Stimulated activated CD4-positive, alpha-beta T cell treated with anti-CD3 and anti-CD28 coated beads, Interleukin-2, amount 100 ng/mL, for 24 hours (primary cell): ENCODE data around the gene SLC9A1.

Source experiments
- DNase-seq, 2 donors: peaks; one replicate each; pipeline ENCODE4 v3.0.0-alpha.2; 2020

Gene SLC9A1

DNA sequence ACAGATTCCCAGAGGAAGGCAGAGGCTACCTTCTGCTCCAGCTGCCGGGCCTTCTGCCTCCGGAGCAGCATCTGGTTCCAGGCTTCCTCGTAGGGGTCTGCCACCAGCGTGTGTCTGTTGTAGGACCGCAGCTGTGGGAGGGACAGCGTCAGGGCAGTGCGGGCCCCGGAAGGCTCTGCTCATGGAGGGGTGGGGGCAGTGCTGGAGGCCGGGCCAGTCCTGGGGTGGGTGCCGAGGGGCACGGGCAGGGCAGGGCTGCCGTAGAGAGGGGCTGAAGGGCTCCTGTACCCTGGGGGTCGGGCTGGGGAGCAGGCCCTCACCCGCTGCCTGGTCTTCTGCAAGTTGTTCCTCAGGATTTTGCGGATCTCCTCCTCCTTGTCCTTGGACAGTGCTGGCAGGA is 53.2 kb downstream of the SLC9A1 start:
- DNase-seq, result no peak

DNA sequence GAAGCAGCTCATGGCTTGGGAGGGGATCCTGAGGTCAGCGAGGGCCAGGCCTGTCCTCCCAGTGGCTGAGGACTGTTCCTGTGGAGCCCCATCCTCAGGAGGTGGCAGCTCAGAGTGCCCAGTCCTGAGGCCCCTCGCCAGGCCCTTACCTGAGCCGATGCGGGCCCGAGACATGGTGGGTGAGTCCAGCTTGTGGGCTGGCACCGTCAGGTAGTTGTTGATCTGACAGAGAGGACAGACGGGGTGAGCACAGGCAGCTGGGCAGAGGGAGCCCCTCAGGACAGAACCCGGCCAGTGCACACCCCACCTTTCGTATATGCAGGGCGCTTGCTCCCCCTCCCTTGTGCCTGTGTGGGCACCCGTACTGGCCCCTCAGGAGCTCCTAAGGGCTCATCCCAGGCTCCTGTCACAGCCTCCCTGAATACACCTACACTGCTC is 53.9 kb downstream of the SLC9A1 start:
- no peak for DNase-seq

DNA sequence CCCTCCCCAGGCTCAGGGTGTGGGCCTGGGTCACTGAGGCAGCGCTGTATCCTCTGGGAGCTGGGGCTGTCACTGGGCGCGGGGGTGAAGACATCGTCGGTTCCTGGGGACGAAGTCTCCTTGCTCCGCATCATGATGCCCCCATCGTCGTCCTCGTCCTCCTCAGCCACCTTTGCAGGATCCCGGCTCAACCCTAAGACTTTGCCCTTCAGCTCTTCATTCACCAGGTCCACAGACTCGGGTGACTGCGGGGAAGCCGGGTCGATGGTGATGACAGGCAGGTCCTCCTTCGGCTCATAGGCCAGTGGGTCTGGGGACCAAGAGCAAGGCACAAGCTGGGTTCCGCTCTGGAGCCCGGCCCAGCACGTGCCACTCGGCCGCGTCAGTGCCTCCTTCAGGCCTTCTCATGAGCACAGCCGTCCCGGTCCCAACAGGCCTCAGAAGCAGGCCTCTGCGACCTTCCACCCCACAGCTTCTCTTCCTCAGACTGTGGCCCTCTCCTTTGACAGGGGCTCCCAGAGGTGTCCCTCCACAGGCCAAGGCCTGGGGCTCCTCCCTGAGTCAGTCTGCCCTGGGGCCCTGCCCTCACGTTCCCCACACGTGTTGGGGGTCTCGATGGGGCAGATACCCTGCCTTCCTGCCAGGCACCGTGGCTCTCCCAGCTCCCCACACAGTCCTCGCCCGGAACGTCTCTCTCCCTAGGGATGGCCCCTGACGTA is 54.4 kb downstream of the SLC9A1 start:
- no peak for DNase-seq

DNA sequence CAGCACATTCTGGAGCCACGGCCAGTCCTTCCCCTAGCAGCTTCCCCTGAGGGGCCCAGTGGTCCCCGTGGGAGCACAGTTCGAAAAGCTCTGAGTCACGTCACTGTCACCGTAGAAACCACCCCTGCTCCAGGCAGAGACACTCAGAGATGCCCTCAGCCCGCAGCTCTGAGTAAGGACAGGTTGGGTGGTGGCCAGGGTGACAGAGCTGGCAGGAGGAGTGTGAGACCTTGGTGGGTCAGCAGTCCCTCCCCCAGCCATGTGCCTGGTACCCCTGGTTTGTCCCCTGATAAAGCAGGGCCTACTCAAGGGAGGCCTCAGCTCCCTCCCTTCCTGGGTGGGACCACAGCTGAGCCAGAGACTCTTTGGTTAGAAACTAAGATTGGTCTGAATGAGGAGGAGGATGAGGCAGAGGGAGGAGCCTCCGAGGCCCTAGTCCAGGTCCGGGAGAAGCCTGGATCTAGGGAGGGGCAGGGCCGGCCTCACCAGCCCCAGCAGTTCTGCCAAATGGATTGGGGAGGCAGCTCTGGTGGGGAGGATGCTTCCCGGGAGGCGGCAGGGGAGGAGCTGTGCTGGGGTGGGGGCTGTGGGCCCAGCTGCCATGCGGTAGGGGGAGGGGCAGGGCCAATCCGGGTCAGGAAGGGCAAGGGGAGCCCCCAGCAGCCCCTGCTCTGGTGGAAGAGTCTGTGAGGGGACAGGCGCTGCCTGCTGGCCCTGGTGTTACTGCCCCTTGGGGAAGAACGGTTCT is 55.2 kb downstream of the SLC9A1 start:
- peak in 1 of 2 donors; percentile 35 for DNase-seq

DNA sequence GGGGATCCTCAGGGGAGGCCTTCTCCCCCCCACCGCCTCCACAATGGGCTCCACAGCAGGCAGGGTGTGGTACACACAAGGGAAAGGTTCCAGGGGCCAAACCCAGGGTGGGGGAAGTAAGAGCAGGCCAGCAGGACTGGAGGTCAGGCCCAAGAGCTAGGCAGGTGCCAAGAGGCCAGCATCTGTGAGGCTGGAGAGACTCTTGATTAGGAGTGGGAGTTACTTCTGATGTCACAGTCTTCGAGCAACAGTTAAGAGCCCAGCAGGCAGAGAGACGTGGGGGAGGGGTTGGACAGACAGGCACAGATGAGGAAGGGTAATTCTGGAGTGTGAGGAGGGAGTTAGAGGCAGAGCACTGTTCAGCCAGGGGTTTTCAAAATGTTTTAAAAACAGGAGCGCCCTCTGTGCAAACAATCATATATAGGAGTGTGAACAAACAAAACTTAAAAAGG is 55.8 kb downstream of the SLC9A1 start:
- DNase-seq, result no peak

DNA sequence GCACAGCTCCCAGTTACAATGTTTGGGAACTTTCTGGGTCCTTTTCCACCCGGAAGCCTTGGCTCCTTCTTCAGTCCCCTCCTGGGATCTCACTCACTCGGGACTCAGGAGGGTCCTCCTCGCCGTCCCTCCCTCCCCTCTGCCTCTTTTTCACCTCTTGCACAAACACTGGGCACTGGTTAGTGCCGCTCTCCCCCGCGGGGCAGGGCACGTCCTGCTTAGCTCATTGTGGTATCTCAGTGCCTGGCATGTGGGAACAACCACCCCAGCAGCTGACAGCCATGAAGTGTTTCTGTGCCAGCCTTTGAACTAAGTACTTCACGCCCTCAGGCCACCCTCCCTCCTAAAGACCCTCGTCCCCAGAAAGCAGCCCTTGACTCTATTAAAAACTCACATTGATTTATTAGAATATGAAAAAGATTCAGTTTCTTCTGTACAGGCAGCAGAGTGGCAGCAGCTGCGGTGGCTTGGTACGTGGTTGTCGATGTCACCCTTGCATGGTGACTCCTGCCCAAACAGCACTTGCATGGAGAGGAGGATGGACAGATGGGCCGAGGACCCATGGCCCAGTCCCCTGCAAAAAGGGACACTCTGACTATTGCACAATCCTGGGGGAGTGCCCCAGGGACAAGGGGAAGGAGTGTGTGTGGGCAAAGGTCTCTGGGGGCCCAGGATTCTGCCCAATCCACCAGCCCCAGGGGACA is 56.3 kb downstream of the SLC9A1 start:
- DNase-seq, result no peak

DNA sequence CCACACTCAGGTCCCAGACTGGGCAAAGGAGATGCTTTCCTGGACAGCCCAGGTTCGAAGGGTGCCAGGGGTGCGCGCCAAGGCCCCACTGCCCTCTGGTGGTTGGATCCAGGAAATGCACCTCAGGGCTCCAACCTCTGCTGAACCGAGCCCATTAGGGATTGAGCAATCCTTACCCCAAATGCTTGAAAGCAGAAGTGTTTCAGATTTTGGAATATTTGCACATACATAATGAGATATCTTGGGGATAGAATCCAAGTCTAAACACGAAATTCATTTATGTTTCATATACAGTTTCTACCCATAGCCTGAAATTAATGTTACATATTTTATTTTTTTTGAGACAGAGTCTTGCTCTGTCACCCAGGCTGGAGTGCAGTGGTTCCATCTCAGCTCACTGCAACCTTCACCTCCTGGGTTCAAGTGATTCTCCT is 57.4 kb downstream of the SLC9A1 start:
- peak; percentile 77 to 78 for DNase-seq

DNA sequence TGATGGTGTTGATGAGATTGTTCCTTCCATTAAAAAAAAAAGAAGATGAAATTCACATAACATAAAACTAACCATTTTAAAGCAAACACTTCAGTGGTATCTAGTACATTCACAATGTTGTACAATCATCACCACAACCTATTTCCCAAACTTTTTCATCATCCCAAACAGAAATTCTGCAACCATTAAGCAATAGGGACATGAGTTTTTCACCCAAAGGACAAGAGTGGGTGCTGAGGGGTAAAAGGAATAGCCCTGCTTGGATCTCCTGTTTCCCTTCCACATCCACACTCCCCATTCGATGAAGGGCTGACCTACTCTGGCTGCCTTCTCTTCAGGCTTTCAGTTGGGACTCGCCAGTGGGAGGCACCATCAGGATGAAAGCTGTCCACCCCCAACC is 59.3 kb downstream of the SLC9A1 start:
- no peak for DNase-seq

DNA sequence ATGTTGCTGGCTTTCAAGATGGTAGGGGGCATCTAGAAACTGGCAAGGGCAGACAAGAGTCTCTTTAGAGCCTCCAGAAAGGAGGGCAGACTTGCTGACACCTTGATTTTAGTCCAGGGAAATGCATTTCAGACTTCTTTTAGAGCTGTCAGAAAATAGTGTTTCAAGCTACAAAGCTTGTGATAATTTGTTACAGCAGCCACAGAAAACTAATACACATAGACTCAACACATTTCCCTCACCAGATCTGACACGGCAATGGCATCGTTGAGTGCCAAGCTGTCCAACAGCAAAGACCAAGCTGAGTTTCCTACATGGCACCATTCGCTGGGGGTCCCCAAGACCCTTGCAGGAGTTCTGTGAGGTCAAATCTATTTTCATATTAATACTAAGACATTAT is 62.0 kb downstream of the SLC9A1 start:
- no peak for DNase-seq

DNA sequence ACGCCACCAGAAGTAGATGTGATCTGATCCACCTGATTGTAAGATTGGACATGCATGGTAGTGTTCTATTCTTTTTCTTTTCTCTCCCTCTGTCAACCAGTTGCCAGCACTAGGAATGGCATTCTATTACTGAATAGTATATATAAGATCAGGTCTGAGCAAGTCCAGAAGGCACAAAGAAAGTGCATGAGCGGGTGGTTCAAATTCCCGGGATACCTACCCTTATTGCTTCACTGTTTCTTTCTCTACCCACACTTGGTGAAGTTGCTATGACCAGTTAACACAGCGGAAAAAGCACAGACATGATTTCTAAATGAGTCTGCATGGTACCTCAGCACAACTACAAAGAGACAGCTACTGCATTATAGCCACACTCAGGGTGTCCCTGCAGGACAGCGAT is 64.0 kb downstream of the SLC9A1 start:
- no peak for DNase-seq

DNA sequence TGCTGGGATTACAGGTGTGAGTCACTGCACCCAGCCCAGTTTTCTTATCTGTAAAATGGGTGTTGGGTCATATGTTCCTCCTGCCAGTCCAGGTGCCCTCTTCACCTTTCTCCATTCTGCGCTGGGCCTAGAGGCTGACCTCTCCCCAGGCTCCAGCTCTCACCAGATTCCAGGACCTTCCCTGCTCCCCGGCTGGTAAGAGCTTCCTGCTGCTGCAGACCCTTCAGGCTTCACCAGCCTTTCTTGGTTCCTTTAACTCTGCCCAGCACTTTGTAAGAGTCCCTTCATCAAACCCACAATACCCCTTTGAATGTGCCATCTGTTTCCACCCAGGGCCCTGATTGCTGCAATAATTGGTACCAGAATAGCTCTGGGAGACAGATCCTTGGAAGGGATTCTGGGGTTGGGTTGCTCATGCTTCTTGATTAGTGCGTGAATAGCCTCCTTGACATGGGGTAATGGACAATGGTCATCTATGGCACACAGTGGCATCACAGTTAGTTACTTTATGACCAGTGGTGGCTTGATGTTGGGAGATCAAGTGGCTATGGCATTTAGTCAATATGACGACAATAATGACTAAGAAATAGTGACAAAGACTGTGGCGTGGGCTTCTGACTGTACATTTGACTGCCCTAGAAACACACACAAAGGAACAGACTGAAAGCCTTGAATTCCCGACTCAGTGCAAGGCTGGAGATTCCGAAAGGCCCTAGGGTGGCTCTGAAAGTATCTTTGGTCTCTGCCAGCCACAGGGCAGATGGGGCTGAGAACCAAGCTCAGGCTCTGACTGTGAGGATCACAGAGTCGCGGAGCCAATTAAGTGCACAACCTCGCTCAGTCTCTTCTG is 67.3 kb downstream of the SLC9A1 start:
- DNase-seq, result no peak

DNA sequence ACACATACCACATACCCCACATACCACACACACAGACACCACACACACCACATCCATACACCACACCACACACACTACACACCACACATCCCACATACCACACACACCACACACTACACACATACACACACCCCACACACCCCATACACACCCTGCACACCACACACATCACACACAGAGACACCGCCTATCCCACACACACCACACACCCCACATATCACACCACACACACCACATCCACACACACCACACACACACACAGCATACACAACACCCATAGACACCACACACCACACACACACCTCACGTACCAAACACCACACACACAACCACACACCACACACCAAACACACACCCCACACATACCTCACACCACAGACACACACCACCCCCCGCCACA is 68.3 kb downstream of the SLC9A1 start:
- no peak for DNase-seq

DNA sequence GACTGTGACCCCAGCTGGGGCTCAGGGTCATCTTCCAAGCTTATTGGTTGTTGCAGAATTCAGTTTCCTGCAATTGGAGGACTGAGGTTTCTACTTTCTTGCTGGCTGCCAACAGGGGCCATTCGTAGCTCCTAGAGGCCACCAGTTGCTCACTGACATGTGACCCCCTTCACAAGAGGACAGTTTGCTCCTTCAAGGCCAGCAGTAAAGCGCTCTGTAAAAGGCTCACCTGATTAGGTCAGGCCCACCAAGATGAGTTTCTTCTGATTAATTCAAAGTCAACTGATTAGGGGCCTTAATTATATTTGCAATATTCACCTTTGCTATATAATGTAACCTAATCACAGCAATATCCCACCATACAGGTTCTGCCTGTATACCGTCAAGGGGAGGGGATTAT is 68.9 kb downstream of the SLC9A1 start:
- no peak for DNase-seq

DNA sequence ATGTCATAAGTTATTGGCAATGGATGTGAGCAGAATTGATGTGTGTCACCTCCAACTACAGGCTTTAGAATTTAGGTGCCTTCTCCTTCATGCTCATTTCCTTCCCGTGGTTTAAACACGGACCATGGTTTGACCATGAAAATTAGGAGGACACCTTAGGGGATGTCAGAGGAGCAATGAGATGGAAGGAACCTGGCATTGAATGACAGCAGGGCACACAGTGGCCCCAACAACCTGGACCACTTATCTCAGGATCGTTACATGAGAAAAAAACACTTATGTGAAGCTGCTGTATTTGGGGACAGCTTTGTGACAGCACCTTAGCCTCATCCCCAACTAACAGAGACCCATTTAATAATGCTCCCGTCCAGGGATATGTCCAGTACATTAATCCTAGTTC is 70.8 kb downstream of the SLC9A1 start:
- no peak for DNase-seq

DNA sequence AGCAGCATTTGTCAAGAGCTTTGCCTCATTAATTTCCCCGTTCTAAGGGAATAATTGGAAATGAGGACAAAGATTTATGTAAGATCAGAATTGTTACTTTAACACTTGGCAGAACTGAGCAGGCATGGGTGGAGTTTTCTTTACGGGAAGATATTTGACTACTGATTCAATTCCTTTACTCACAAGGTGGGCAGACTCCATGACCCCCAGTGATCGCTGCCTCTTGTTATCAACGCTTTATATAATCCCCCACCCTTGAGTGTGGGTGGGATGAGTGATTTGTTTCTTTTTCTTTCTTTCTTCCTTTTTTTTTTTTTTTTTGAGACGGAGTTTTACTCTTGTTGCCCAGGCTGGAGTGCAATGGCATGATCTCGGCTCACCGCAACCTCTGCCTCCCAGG is 77.0 kb downstream of the SLC9A1 start:
- DNase-seq, result no peak

DNA sequence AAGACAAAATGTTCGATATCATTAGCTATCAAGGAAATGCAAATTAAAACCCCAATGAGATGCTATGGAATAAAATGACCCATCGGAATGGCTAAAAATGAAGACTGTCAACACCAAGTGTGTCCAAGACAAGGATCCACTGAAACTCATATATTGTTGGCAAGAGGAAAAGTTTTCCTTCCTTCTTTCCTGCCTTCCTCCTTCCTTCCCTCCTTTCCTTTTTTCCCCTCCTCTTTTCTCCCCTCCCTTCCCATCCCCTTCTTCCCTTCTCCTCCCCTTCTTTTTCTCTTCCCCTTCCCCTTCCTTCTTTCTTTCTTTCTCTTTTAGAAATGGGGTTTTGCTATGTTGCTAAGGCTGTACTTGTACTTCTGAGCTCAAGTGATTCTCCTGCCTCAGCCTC is 78.1 kb downstream of the SLC9A1 start:
- no peak for DNase-seq

DNA sequence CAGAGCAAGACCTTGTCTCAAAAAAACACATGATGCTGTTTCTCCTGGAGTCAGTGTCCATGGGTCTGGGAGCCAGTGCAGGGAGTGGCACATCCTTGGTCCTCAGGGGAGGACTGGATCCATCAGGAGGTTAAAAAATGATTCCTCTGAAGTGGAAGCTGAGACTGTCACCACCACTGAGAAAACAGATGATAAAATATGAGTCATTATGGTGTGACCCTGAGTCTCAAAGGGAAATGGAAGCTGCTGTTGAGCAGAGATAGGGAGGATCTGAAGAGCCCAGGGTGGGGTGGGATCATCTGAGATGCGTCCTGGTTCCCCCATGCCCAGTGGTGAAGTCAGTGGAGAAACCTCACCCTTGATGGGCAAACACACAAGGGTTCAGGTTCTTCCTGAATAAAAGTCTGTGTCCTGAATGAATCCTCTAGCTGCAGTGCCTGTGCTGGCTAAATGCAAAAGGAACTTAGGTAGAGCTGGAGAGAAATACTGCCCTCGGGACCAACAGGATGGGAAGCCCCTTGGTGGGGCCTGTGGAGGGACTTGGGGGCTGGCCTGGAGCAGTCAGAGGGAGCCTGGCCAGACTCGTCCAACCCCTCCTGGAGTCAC is 80.6 kb downstream of the SLC9A1 start:
- no peak for DNase-seq

DNA sequence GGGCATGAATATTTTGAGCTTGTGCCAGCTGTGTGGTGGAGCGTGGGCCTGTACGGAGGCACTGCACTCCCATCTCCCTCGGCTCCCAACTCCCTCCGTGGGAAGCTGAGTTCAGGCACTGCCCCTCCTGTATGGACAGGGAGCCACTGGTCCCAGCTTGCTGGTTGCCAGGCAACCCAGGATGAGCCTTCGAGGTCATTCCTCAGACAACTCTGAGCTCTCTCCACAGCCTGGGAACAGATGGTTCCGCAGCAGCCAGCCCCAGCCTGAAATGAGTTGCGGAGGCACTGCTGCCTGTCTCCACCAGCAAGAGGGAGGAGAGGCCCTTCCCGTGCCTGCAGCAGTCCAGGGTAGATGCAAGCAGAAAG is 83.9 kb downstream of the SLC9A1 start:
- DNase-seq, result no peak

DNA sequence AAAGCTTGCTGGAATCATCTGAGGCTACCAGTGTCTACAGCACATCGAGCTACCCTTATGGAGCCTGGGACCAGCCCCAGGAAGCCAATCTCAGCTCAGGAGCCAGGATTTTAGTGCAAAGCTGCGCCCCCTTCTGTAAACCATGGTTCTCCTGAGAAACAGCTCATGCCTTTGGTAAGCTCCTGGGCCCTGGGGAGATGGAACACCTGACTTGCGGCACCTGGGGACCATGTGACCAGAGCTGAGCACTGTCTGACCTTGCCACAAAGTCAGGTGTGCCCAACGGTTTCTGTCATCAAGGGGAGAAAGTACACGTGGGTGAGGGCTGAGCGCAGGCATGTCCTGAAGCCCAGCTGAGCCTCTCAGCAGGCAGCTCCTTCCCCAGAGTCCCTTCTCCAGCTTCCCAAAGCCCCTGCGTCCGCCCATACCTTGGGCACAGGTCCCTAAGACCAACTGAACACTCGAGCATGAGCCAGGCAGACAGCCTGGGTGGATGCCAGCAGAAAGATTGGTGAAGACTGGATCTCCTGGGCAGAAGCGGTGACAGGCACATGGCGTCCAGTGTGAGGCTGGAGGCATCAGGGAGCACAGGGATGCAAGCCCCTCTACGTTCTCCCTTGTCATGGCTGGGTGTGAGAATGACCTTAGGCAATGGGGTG is 84.4 kb downstream of the SLC9A1 start:
- no peak for DNase-seq

DNA sequence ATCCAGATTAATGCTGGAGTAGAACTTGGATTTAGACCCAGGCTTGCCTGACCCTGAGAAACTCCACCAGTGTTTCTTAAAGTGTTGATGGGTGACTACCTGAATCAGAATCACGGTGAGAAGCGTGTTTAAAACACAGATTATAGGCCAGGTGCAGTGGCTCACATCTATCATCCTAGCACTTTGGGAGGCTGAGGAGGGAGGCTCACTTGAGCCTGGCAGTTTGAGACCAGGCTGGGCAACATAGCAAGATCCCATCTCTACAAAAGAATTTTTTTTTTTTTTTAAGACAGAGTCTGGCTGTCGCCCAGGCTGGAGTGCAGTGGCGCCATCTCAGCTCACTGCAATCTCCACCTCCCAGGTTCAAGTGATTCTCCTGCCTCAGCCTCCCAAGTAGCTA is 86.0 kb downstream of the SLC9A1 start:
- no peak for DNase-seq

DNA sequence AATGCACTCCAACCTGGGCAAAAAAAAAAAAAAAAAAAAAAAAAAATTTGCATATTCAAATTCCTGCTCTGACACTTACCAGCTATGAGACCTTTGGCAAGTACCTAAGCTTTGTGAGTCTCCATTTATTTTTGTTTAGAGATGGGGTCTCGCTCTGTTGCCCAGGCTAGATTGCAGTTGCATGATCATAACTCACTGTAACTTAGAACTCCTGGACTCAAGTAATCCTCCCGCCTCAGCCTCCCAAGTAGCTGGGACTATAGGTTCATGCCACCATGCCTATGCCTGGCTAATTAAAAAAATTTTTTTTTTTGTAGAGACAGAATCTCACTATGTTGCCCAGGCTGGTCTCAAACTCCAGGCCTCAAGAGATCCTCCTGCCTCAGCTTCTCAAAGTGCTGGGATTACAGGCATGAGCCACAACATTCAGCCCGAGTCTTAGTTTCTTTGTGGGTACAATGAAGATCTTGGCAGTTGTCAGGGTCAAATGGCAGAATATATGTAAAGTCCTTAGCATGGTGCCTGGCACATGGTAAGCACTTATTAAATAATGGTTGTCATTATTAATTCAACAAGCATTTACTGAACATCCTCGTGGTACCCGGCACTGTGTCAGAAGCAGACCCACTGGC is 88.8 kb downstream of the SLC9A1 start:
- no peak for DNase-seq

DNA sequence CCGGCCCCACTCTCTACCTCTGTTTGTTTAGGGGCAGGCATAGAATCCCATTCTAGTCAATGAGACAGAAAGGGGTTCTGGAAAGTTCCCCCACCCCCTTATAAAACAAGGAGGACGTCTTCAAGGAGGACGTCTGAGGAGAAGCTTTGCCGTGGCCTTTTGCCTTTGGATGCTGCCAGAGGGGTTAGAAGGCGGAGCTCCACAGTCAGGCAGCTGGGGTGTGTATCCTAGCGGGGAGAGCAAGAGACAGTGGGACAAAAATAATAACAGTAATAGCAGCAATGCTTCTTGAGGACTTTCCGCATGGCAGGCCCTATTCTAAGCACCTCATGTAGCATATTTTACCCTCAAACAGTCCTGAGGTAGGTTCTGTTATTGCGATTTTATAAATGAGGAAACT is 94.0 kb downstream of the SLC9A1 start:
- no peak for DNase-seq
